ENCODE data around the gene BIN2.
"Not testable (repeated sequence)": the region's sequence is repeated elsewhere in the genome, so short reads cannot be mapped to it uniquely, and the experiment has no call there.

The BIN2 gene

DNA sequence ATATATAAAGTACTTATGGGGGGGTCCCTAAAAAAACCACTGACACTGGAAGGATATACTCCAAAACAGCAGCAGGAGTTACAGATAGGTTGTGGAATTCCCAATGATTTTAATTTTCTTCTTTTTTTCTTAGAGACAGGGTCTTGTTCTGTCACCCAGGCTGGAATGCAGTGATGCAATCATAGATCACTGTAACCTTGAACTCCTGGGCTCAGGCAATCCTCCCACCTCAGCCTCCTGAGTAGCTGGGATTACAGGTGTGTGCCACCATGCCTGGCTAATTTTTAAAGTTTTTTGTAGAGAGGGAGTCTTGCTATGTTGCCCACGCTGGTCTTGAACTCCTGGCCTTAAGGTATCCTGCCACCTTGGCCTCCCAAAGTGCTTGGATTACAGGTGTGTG lies 64.4 kb downstream of the BIN2 start:
- not testable (repeated sequence) for DNase-seq (ENCODE audit: low spot score)

DNA sequence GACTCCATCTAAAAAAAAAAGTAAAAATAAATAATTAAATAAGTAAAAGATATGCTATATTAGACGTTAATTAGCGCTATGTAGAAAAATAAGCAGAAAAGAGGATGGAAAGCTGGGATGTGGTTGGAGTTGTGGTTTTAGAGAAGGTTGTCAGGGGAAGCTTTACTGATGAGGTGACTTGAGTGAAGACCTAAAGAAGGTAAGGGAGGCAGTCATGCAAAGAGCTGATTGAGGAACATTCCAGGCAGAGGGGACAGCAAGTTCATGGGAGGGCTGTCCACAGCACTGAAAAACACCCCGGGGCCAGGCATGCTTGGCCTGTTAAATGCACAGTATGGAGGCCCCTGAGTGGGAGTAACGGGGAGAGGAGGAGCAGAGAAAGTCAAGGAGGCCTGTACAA lies 69.4 kb downstream of the BIN2 start:
- DNase-seq (ENCODE audit: low spot score): peak; percentile 62

DNA sequence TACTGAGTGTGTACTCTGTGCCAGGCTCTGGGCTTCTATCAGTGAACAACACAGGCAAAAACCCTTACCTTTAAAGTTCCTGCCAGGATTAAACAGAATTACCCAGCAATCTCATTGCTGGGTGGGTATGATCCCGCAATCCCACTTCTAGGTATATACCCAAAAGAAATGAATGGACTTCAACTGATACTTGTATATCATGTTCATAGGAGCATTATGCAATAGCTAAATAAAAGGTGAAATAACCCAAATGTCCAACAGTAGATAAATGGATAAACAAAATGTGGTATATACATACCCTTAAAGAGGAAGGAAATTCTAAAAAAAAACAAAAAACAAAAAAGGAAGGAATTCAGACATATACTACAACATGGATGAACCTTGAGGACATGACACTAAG lies 70.7 kb downstream of the BIN2 start:
- no peak for DNase-seq (ENCODE audit: low spot score)

DNA sequence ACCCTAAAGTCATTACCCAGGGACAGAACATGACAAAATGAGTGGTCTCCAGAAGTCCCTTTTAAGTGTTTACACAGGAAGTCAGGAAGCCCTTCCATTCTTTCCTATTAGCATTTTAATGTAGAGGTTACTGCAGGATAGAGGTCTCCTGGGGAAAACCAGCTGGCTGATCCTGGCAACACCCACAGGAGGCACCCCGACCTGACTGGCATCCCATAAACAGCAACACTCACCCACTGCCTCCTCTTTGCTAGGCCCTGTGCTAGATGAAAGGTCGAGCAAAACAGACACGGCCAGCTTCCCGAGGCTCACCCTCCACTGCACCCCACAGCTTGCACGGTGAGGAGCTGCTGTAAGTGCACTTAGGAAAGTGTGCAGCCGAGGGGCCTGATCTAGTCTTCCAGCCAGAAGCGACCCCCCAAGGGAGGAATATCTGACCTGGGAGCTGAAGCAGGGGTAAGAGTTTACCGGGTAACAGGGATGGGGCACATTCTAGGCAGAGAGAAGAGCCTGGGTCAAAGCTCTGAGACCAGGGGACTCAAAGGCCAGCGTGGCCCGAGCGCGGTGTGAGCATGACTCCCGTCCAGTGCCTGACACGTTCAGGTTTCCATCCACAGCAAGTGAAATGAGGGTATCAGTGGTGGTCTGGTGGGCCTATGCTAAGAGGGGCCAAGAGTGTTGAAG lies 76.3 kb downstream of the BIN2 start:
- no peak for DNase-seq (ENCODE audit: low spot score)

DNA sequence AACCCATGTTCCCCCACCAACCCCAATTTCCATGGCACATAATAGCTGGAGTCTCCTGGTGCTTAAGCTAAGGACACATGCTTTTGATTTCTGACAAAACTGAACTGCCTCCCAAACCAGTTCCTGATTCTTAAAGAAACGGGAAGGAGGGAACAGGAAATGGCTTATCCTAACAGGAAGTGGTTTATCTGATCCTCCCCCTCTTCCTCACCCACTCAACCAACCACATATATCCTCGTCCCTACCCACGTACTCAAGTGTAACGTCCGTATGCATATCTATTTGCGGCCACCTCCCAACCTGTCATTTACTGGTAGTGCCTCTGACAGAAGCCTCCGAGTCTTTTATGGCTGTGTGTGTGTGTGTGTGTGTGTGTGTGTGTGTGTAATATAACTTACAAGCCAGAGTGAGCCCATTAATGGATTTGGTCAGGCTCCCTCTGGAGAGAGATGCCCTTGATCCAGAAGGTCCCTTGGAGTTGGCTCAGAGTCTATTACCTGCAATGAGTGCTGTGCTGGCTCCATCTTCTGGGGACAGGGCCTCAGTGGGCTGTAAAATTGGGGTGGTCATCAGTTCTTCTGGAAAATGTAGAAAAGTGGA lies 77.6 kb downstream of the BIN2 start:
- peak; percentile 61 for DNase-seq (ENCODE audit: low spot score)

DNA sequence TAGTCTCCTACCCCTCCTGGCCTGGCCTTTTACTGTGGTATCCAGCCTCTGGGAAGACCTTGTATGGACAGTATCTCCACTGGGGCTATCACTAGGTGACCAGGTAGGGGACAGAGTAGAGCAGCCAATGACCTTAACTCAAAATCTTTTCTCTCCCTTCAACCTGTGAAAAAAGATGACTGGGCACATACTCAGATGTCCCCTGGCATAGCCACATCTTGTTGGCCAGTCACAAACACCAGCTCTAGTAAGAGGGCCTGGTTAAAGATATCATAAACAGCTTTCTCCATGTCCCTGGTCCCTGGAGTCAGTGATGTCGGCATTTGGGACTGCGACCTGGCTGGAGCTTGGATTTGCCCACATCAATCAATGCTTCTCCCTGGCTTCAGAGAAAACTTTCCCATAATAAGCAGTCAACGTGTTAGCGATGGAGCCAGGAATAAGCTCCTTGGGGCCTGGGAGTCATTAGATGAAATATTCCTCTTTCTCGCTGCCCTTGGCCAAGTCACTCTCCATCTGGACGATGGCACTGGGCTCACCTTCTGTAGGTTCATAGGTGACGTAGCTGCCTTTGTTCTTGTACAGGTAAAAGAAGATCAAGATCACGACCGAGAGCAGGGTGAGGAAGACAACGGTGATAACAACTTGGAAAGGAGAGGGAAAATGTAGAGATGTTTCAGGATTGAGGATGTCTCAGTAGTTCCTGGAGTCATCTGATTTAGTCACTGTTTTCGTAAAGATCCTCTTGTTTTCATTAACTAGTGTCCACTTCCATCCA lies 78.3 kb downstream of the BIN2 start:
- no peak for DNase-seq (ENCODE audit: low spot score)

DNA sequence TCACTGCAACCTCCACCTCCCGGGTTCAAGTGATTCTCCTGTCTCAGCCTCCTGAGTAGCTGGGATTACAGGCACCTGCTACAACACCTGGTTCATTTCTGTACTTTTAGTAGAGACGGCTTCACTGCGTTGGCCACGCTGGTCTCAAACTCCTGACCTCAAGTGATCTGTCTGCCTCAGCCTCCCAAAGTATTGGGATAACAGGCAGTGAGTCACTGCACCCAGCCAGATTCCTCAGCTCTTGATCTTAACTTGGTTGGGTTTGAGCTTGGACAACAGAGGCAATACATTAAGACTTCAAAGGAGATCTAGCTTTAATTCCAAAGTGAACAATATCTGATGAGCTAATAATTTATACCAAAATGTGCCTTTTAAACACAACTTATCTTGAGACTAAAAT lies 79.7 kb downstream of the BIN2 start:
- DNase-seq (ENCODE audit: low spot score): peak; percentile 21

DNA sequence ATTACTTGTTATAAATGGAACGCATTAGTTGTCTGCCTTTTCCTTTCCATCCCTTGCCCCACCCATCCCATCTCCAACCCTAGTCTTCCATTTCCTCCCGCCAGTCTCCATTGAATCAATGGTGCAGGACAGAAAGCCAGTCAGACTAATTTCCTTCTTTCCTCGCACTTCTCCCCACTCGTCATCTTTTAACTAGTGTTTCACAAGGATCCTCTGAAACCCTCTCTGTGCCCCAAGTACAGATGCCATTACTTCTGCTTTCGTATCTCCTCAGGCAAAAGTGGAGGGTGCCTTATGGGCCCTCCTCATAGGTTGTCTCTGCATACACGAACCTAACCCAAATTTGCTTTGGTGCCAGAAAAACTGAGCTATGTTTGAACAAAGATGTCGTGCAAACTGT lies 81.1 kb downstream of the BIN2 start:
- DNase-seq (ENCODE audit: low spot score): no peak

- no peak for DNase-seq (ENCODE audit: low spot score)
Observed at GRCh38 chr12:51242120-51242519, 81.9 kb downstream of the BIN2 start.

DNA sequence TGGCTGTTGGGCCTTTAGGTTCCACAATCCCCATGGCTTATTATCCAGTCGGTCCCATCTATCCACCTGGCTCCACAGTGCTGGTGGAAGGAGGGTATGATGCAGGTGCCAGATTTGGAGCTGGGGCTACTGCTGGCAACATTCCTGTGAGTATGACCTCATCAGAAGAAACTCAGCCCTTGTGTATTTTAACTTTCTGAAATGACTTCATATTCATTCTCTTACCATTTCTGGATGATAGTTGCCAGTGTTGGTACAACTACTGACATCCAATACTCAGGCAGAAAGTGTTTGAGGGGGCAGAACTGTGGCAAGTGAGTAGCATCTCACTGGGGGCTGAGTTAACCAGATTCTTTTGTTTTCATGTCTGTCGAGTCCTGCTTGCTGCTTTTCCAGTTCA lies 83.0 kb downstream of the BIN2 start:
- peak; percentile 80 for DNase-seq (ENCODE audit: low spot score)

DNA sequence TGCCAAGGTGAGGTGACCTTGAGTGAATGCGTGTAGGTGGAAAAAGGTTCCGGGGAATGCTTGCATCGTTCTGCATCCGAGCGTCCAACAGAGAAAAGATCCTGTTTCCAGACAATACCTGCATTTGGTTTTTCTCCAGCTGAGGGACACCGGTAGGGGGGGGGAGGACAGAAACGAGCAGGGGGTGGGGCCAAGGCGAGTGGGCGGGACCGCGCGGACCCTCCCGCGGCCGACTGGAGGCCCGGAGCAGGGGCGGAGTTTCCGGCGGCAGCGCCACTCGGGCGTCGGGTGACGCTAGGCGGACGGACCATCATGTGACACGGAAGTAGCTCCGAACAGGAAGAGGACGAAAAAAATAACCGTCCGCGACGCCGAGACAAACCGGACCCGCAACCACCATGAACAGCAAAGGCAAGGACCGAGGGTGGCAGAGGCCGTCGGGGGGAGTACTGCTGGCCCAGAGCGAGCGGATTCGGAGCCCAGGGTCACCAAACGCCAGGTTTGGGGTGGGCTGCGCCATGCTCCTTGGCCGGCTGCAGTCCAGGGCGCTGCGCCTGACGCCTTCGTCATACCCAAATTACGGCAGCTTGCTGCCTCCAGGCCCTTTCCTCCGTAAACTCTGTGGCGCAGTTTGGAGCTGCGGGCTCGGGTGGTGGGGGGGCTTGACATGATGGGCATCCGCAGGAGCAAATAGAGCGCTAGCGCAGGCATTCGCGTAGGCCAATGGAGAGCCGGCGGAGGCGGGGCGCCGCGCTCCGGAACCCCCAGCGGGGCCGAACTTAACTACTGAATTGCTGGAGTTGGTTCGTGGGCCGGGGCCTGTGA lies 85.3 kb downstream of the BIN2 start, which contains the start of gene DAZAP2:
Gene DAZAP2 (plus strand): TSS at position 317 of the 825 bp plus-strand sequence. CDS start 82 bp downstream, at position 399.
- peak; percentile 97 for DNase-seq (ENCODE audit: low spot score)

DNA sequence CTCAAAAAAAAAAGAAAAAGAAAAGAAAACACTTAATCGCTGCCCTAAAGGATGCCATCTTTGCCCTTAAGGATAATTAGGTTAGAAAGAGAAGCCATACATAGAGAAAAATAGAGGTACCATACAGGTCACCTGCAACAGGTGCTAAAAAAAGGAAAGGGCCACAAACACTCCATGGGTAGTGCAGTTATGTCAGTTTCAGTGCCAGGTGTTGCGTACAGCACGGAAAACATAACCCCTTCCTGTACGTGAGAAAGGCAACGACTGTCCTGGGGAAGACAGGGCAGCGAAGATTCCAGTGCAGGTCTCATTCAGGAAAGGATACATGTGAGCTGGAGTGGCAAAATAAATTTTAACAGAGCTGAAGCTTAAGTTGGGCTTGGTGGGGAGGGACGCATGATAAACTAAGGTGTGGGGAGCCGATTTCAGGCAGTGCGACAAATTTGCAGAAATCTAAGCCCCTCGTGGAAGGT lies 85.9 kb downstream of the BIN2 start:
- peak; percentile 38 for DNase-seq (ENCODE audit: low spot score)

DNA sequence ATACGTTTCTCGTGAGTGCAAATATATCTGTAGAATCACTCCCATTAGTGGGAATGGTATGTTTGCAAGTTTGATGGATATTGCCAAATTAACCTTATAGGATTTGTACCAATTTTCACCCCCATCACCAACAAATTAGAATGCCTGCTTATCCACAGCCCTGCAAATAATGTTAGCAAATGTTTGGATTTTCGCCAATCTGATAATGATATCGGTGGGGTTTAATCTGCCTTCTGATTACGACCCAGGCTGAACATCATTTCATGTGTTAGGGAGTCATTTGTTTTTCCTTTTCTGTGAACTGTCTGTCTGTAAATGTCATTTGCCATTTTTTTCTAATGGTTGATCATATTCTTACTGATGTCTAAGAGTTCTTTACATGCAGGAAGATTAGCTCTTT lies 89.4 kb downstream of the BIN2 start:
- DNase-seq (ENCODE audit: low spot score): no peak

- no peak for DNase-seq (ENCODE audit: low spot score)
Observed at GRCh38 chr12:51232642-51233041, 91.3 kb downstream of the BIN2 start.
